ENCODE results near the gene ABCA10. TPM values are rescaled to one million over a fixed set of nuclear protein-coding genes. Genes with fewer than 3 reads are reported as not detected.
A peak's percentile ranks its signal among the peaks of the same experiment; 100 is the strongest.
"Not testable (repeated sequence)": the region's sequence is repeated elsewhere in the genome, so short reads cannot be mapped to it uniquely, and the experiment has no call there.

Gene ABCA10
- total RNA-seq (2021) (0.23 TPM in 1 of 2 replicates, not detected in the other), Bru-seq, nascent RNA (percentile 16 among the genes with signal in this experiment), BruChase-seq, experiment 1, labeled RNA remaining after a 2-hour chase (percentile 13 among the genes with signal in this experiment), BruChase-seq, experiment 2, labeled RNA remaining after a 6-hour chase (percentile 12 among the genes with signal in this experiment)
- long read RNA-seq, result 0 reads

GRCh38 chr17:69228576-69228975 is at the start of gene ABCA10:
ABCA10 (minus strand) TSS chr17:69228824; CDS start chr17:69225358, 3,466 bp downstream.
- Histone ChIP-seq H3K36me3 (ENCODE audit: low read depth) (no peaks in the 10 kb centered on the region), H3K9me3 (ENCODE audit: insufficient read depth, low read depth) (no peaks in the 10 kb centered on the region), H3F3A (ENCODE audit: insufficient read depth, low read depth) (no peaks in the 10 kb centered on the region), H3K4me1 (replicated peaks; ENCODE audit: insufficient read depth) (no peaks in the 10 kb centered on the region), H3K27me3 (ENCODE audit: insufficient read depth, low read depth) (no peaks in the 10 kb centered on the region), H2AFZ (no peak within 1 kb of the TSS), H3K27ac (no peak within 1 kb of the TSS), H3K79me2 (ENCODE audit: low read depth) (no peaks in the 10 kb centered on the region), H3K4me2 (no peak within 1 kb of the TSS), H3K9me2 (ENCODE audit: insufficient read depth) (0 out of 2 replicates have a peak, but pooled peaks cover 4% of the 10 kb centered on the region), H4K20me1 (ENCODE audit: insufficient read depth) (no peaks in the 10 kb centered on the region), H3K4me3 (no peak within 1 kb of the TSS)
- BruUV-seq (replicated peaks), result no TSS peak
- TF ChIP-seq EZH2 (IDR thresholded peaks at IDR 0.05; ENCODE audit: low read depth), result no peak
- no peak for TF ChIP-seq CTCF (conservative IDR thresholded peaks at IDR 0.05)
- ChIA-PET CTCF (no interaction called here), POLR2A (ENCODE audit: unreplicated experiment) (no interaction called here)
- intact Hi-C loops (cut with micrococcal nuclease; ENCODE audit: unreplicated experiment), result no loop called here
- DNase-seq, result no peak

- H2AFZ ChIP-seq; H3K9me2 ChIP-seq (ENCODE audit: insufficient read depth); H3K36me3 ChIP-seq (ENCODE audit: low read depth); H3K4me2 ChIP-seq; H3F3A ChIP-seq (ENCODE audit: insufficient read depth, low read depth); POLR2A ChIA-PET (ENCODE audit: unreplicated experiment); BruUV-seq (replicated peaks); H3K9me3 ChIP-seq (ENCODE audit: insufficient read depth, low read depth); CTCF ChIA-PET; H3K27me3 ChIP-seq (ENCODE audit: insufficient read depth, low read depth); H4K20me1 ChIP-seq (ENCODE audit: insufficient read depth); intact Hi-C loops (cut with micrococcal nuclease; ENCODE audit: unreplicated experiment); DNase-seq; H3K79me2 ChIP-seq (ENCODE audit: low read depth); H3K27ac ChIP-seq; H3K4me3 ChIP-seq; H3K4me1 ChIP-seq (replicated peaks; ENCODE audit: insufficient read depth): not testable (repeated sequence)
These were observed 47.7 kb upstream of the ABCA10 start for GRCh38 chr17:69276279-69276678.

GRCh38 chr17:69275751-69276150 is 47.1 kb upstream of the ABCA10 start:
- CTCF ChIA-PET, result no interaction called here
- intact Hi-C loops (cut with micrococcal nuclease; ENCODE audit: unreplicated experiment), result no loop called here
- Histone ChIP-seq H3K27me3 (ENCODE audit: insufficient read depth, low read depth) (no peaks in the 10 kb centered on the region), H3K4me3 (no peak overlapping the region), H2AFZ (no peak overlapping the region), H3K36me3 (ENCODE audit: low read depth) (no peaks in the 10 kb centered on the region), H3K4me2 (no peak overlapping the region), H3K4me1 (replicated peaks; ENCODE audit: insufficient read depth) (no peaks in the 10 kb centered on the region), H3K9me2 (ENCODE audit: insufficient read depth) (no peaks in the 10 kb centered on the region), H3K79me2 (ENCODE audit: low read depth) (no peaks in the 10 kb centered on the region), H3K27ac (no peak overlapping the region), H3K9me3 (ENCODE audit: insufficient read depth, low read depth) (no peaks in the 10 kb centered on the region), H3F3A (ENCODE audit: insufficient read depth, low read depth) (no peaks in the 10 kb centered on the region), H4K20me1 (ENCODE audit: insufficient read depth) (no peaks in the 10 kb centered on the region)
- TF ChIP-seq CTCF (conservative IDR thresholded peaks at IDR 0.05) (no peak), EZH2 (IDR thresholded peaks at IDR 0.05; ENCODE audit: low read depth) (no peak)
- DNase-seq, result no peak
- no TSS peak for BruUV-seq (replicated peaks)
- POLR2A ChIA-PET (ENCODE audit: unreplicated experiment), result no interaction called here

- no peak for DNase-seq
- Histone ChIP-seq H3K27ac (no peak overlapping the region), H3K4me3 (no peak overlapping the region), H4K20me1 (ENCODE audit: insufficient read depth) (no peaks in the 10 kb centered on the region), H3K36me3 (ENCODE audit: low read depth) (no peaks in the 10 kb centered on the region), H3F3A (ENCODE audit: insufficient read depth, low read depth) (peaks cover 22% of the 10 kb centered on the region), H3K27me3 (ENCODE audit: insufficient read depth, low read depth) (no peaks in the 10 kb centered on the region), H3K9me3 (ENCODE audit: insufficient read depth, low read depth) (no peaks in the 10 kb centered on the region), H3K4me2 (no peak overlapping the region), H3K9me2 (ENCODE audit: insufficient read depth) (no peaks in the 10 kb centered on the region), H3K79me2 (ENCODE audit: low read depth) (no peaks in the 10 kb centered on the region), H2AFZ (no peak overlapping the region), H3K4me1 (replicated peaks; ENCODE audit: insufficient read depth) (peaks cover 30% of the 10 kb centered on the region)
- CTCF ChIA-PET, result no interaction called here
- intact Hi-C loops (cut with micrococcal nuclease; ENCODE audit: unreplicated experiment), result no loop called here
- POLR2A ChIA-PET (ENCODE audit: unreplicated experiment), result no interaction called here
- TF ChIP-seq EZH2 (IDR thresholded peaks at IDR 0.05; ENCODE audit: low read depth) (no peak), CTCF (conservative IDR thresholded peaks at IDR 0.05) (no peak)
- BruUV-seq (replicated peaks), result no TSS peak
These were observed 42.4 kb upstream of the ABCA10 start for GRCh38 chr17:69271023-69271422.
